HG02840 (cell line): ENCODE results near the gene APCDD1.
A peak's percentile ranks its signal among the peaks of the same experiment; 100 is the strongest.
"Not testable (repeated sequence)": the region's sequence is repeated elsewhere in the genome, so short reads cannot be mapped to it uniquely, and the experiment has no call there.

Experiments used
- ATAC-seq: cut with Tn5 transposase; IDR thresholded peaks from one replicate; pipeline ENCODE4 v1.9.1; 2021; ENCODE audit warnings: mild to moderate bottlenecking, moderate library complexity, moderate number of reproducible peaks; ENCODE audit not compliant: unreplicated experiment, low FRiP score

The APCDD1 gene

DNA sequence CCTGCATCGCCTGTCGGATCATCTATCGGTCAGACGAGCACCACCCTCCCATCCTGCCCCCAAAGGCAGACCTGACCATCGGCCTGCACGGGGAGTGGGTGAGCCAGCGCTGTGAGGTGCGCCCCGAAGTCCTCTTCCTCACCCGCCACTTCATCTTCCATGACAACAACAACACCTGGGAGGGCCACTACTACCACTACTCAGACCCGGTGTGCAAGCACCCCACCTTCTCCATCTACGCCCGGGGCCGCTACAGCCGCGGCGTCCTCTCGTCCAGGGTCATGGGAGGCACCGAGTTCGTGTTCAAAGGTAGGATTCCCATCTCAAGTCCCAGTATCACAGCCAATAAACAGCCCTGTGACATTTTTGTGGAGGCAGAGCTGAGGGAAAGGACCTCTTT is 31.0 kb downstream of the APCDD1 start:
- ATAC-seq, result no peak

DNA sequence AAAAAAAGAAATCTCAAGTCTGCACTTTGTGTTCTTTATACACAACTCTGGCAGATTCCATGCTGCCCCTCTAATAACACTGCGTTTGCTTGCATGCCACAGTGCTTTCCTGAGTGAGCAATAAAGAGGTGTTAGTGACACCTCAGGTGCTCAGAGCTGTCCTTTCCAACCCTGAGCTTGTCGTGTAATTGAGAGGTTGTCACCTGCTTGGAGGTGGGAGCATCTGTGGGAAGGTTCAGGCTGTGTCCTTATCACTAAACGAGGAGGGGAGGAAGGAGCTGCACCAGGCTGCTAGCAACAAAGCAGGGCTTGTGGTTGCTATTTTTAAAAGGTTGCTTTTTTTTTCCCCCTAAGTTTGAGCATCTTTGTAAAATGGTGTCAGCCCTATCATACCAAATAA is 31.9 kb downstream of the APCDD1 start:
- ATAC-seq, result no peak

- ATAC-seq, result no peak
Measured at GRCh38 chr18:10487154-10487553, 32.7 kb downstream of the APCDD1 start.

DNA sequence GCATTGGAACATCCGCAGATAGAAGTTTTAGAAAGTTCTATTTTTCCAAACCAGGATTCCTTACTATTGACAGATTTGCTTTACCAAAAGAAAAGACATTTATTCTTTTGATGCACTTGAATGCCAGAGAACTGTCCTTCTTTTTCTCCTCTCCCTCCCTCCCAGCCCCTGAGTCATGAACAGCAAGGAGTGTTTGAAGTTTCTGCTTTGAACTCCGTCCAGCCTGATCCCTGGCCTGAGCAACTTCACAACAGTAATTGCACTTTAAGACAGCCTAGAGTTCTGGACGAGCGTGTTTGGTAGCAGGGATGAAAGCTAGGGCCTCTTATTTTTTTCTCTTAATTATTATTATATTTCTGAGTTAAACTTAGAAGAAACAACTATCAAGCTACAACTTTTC is 33.6 kb downstream of the APCDD1 start:
- no peak for ATAC-seq

- ATAC-seq, result peak; percentile 70
Measured at GRCh38 chr18:10490401-10491165, 36.1 kb downstream of the APCDD1 start.

DNA sequence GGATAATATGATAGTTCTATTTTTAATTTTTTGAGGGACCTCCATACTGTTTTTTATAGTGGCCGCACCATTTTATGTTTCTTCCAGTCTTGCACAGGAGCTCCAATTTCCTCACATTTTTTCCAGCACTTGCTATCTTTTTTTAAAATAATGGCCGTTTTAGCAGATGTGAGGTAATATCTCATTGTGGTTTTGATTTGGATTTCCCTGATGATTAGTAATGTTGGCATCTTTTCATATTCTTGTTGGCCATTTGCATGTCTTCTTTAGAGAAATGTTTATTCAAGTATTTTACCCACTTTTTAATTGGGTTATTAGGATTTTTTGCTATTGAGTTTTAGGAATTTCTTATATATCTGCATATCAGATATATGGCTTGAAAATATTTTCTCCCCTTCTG is 41.5 kb downstream of the APCDD1 start:
- no peak for ATAC-seq

- no peak for ATAC-seq
Measured at GRCh38 chr18:10497206-10497749, 42.8 kb downstream of the APCDD1 start.

GRCh38 chr18:10499230-10499629 is 44.8 kb downstream of the APCDD1 start:
- ATAC-seq, result no peak

DNA sequence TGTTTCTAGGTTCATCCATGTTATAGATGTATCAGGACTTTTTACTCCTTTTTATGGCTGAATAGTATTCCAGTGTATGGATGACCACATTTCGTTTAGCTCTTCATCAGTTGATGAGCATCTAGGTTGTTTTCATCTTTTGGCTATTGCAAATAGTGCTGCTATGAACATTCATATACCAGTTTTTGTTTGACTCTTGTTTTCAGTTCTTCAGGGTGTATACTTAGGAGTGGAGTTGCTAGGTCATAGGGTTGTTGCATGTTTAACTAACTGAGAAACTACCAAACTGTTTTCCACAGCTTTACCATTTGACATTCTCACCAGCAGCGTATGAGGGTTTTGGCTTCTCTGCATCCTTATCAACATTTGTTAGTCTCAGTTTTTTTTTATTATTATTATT is 45.6 kb downstream of the APCDD1 start:
- ATAC-seq, result no peak

GRCh38 chr18:10504723-10505122 is 50.3 kb downstream of the APCDD1 start:
- ATAC-seq, result no peak

GRCh38 chr18:10505892-10506291 is 51.5 kb downstream of the APCDD1 start:
- ATAC-seq, result not testable (repeated sequence)

GRCh38 chr18:10508591-10508990 is 54.2 kb downstream of the APCDD1 start:
- ATAC-seq, result no peak

- ATAC-seq, result no peak
Measured at GRCh38 chr18:10511236-10511635, 56.8 kb downstream of the APCDD1 start.

DNA sequence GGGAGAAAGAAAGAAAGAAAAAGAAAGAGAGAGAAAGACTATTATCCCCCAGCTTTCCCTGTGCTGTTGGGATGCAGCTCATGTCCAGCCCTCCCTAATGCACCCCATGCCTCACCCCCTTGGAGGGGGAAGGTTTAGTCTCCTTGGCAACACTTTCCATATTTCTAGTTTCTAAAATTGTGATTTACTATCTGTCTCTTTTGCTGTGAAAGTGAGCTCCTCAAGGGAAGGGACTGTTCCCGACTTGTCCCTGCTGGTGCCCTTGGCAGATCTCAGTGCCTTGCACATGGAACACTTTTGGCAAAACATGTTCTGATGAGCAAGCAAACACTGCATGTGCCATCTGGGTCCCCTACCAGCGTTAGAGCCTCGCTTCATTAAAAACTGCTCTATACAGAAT is 59.6 kb downstream of the APCDD1 start:
- ATAC-seq, result no peak

GRCh38 chr18:10514601-10515000 is 60.2 kb downstream of the APCDD1 start:
- no peak for ATAC-seq

DNA sequence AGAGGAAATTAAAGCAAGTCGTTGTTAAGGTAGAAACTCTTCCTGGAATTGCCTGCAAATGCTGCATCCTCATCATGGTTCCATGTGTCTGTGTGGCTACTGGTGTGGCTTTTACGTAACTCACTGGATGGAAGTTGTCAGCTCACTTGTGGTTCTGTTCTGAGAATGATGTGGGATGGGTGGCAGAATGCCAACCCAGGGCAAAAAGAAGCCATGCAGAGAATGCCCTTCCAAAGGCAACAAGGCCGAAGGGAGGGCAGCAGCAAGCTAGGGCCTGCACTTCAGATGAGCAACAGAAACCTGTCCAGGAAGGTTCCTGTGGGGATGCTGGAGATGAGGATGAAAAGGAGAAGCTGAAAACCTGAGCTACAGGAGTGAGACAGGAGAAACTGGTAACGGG is 61.0 kb downstream of the APCDD1 start:
- no peak for ATAC-seq

DNA sequence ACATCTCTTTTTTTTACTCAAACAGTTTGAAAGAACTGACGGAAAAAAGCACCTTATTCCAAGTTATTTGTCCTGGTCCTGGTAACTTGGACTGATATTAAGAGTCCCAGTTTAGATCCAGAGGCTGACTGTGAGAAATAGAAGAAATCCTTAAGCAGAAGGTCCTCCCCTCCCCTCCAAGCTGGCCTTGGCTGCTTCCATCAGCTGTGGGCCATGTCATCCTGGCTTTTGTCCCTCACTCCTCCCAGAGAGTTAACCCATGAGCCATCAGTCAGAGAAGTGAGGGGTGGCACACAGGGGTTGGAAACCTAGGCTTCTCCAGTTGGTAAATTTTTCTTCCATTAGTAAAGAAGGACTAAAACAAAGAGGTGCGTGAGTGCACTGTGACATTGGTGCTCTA is 61.6 kb downstream of the APCDD1 start:
- ATAC-seq, result no peak

GRCh38 chr18:10518595-10519255 is 64.3 kb downstream of the APCDD1 start:
- no peak for ATAC-seq

DNA sequence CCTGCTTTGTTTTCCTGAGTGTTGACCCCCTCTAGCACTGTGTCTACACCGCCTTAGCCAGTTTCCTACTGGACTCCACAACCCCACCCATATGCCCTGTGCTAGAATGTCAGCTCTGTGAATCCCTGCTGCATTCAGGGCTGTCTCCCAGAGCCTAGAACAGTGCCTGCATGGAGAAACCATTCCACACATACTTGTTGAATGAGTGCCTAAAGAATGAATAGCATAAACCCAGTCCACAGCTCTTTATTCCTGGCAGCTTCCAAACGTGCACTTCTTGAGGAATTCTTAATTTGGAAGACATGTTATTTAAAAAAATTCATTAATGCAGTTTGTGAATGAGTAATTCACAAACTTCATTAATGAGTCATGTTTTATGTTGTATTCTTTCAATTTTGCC is 64.9 kb downstream of the APCDD1 start:
- ATAC-seq, result no peak

DNA sequence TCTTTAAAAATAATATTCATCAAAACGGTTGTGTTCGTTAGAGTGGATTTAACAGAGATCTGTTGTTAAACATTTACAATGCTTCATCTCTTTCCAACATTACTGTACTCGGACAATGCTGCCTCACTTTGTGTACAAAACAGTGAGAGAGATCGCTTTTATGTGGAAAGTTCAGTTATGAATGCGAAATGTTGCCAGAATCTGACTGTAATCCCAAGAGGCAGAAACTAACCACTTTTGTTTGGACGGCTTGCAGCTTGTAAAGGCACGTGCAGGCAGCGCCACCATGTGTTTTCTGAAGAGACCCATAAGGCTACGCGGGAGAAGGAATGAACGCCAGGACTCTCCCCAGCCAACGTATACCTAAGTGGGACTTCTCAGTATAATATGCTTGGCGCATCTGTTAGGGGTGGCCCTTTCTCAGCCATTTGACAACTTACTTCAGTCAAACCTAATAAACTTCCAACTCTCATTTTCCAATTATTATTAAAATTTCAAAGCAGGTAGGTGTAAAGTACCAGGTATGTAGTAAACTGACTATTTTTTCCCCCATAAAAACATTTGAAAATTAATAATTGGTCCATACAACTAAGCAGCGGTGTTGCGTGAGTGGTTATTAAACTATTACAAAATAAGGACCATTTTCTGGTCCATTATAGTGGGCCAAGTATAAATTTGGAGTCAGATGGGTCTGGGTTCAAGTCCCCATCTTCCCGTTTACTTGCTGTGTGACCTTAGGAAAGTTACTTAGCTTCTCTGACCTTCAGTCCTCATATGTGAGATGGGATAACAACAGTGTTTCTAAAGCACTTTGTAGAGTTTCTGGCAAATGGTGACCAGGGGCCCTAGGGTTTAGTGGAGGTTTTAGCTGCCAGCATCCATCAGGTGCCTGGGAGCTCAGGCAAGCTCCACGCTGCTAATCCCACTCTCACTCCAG is 65.8 kb downstream of the APCDD1 start:
- ATAC-seq, result no peak

GRCh38 chr18:10521566-10521965 is 67.1 kb downstream of the APCDD1 start:
- no peak for ATAC-seq
